ENCODE measurements around the gene ANGEL1.

ANGEL1 gene

GRCh38 chr14:76806446-76806845, 6.2 kb downstream of the ANGEL1 start:
- no peaks in the 10 kb centered on the region for H3K9me3 ChIP-seq (ENCODE audit: control insufficient read depth, insufficient read depth, low read length)
- no peak overlapping the region for H3K9ac ChIP-seq (ENCODE audit: low read depth, low read length)
- H3K4me1 ChIP-seq (ENCODE audit: insufficient read depth, low read length) = no peaks in the 10 kb centered on the region
- peaks cover 14% of the 10 kb centered on the region for H3K36me3 ChIP-seq (ENCODE audit: insufficient read depth, low read length)

DNA sequence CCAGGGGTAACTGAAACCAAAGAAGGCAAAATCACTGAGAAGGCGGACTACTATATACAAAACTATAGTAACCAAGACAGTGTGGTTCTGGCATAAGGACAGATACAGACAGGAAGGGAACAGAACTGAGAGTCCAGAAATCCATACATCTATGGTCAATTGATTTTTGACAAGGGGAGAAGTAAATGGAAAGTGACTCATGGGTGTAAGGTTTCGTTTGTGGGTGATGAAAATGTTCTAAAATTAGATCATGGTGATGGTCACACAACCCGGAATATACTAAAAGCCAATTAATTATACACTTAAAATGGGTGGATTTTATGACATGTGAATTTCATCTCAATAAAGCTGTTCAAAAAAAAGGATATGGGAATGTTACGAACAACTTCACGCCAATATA, 18.7 kb downstream of the ANGEL1 start:
- H3K9ac ChIP-seq (ENCODE audit: low read depth, low read length) = no peak overlapping the region
- H3K36me3 ChIP-seq (ENCODE audit: insufficient read depth, low read length) = no peaks in the 10 kb centered on the region; the same call in 1 of the 2 replicates

DNA sequence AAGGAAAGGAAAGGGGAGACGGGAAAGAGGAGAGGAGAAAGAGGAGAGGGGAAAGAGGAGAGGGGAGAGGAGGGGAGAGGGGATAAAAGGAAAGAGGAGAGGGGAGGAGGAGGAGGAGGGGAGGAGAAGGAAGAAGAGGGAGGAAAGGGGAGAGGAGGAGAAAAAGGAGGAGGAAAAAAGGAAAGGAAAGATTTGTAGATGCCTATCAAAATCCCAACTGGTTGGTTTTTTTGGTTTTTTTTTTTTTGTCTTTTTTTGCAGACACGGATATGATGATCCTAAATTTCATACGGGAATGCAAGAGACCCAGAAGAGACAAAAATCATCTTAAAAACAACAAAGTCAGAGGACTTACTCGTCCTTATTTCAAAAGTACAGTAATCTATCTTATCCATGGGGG, 19.4 kb downstream of the ANGEL1 start:
- H3K36me3 ChIP-seq (ENCODE audit: insufficient read depth, low read length) = no peaks in the 10 kb centered on the region; the same call in 1 of the 2 replicates

More for the DNA sequence above, 18.7 kb downstream of the ANGEL1 start:
- H3K9me3 ChIP-seq (ENCODE audit: control insufficient read depth, insufficient read depth, low read length) = no peaks in the 10 kb centered on the region
- H3K4me1 ChIP-seq (ENCODE audit: insufficient read depth, low read length) = no peaks in the 10 kb centered on the region

GRCh38 chr14:76792422-76792821, 20.3 kb downstream of the ANGEL1 start:
- no peak overlapping the region for H3K9ac ChIP-seq (ENCODE audit: low read depth, low read length)
- H3K4me1 ChIP-seq (ENCODE audit: insufficient read depth, low read length) = no peaks in the 10 kb centered on the region
- no peaks in the 10 kb centered on the region; the same call in 1 of the 2 replicates for H3K36me3 ChIP-seq (ENCODE audit: insufficient read depth, low read length)
- H3K9me3 ChIP-seq (ENCODE audit: control insufficient read depth, insufficient read depth, low read length) = no peaks in the 10 kb centered on the region

More for the DNA sequence above, 19.4 kb downstream of the ANGEL1 start:
- Histone ChIP-seq H3K4me1 (ENCODE audit: insufficient read depth, low read length) (no peaks in the 10 kb centered on the region), H3K9ac (ENCODE audit: low read depth, low read length) (no peak overlapping the region), H3K9me3 (ENCODE audit: control insufficient read depth, insufficient read depth, low read length) (no peaks in the 10 kb centered on the region)

- Histone ChIP-seq H3K9ac (ENCODE audit: low read depth, low read length) (no peak overlapping the region), H3K9me3 (ENCODE audit: control insufficient read depth, insufficient read depth, low read length) (no peaks in the 10 kb centered on the region), H3K36me3 (ENCODE audit: insufficient read depth, low read length) (peaks cover 2% of the 10 kb centered on the region), H3K4me1 (ENCODE audit: insufficient read depth, low read length) (no peaks in the 10 kb centered on the region)
These were observed 26.1 kb downstream of the ANGEL1 start for GRCh38 chr14:76786601-76787000.

- Histone ChIP-seq H3K9ac (ENCODE audit: low read depth, low read length) (no peak overlapping the region), H3K9me3 (ENCODE audit: control insufficient read depth, insufficient read depth, low read length) (no peaks in the 10 kb centered on the region), H3K4me1 (ENCODE audit: insufficient read depth, low read length) (no peaks in the 10 kb centered on the region), H3K36me3 (ENCODE audit: insufficient read depth, low read length) (peaks cover 2% of the 10 kb centered on the region)
These were observed 27.8 kb downstream of the ANGEL1 start for GRCh38 chr14:76784881-76785280.

DNA sequence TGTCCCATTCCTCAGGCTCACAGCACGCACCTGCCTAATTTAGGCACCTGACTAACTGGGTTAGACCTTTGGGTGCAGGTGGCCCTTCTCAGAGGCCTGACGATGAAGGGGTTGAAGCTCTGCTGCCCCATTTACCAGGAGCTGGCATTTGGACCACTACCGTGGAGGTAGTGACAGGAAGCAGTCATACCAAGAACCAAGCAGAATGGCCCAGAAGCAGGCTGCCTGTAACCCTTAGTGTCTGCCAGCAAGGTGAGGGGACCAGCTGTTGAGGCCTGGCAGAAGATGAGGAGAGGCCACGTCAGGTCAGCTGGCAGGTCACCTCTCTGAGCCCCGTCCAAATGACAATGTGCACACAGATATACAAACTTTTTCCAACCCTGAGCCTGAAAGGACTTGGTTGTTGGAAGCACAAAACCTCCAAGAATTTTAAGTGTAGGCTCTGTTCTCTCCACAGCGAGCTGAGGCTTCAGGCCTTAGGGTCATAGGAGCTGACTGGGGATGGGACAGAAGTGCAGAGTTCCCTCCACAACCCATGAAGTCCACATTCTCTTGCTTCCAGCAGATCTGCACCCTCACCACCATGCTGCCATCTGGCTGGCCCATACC, 28.3 kb downstream of the ANGEL1 start:
- Histone ChIP-seq H3K9ac (ENCODE audit: low read depth, low read length) (no peak overlapping the region), H3K4me1 (ENCODE audit: insufficient read depth, low read length) (no peaks in the 10 kb centered on the region), H3K36me3 (ENCODE audit: insufficient read depth, low read length) (peaks cover 2% of the 10 kb centered on the region), H3K9me3 (ENCODE audit: control insufficient read depth, insufficient read depth, low read length) (no peaks in the 10 kb centered on the region)

DNA sequence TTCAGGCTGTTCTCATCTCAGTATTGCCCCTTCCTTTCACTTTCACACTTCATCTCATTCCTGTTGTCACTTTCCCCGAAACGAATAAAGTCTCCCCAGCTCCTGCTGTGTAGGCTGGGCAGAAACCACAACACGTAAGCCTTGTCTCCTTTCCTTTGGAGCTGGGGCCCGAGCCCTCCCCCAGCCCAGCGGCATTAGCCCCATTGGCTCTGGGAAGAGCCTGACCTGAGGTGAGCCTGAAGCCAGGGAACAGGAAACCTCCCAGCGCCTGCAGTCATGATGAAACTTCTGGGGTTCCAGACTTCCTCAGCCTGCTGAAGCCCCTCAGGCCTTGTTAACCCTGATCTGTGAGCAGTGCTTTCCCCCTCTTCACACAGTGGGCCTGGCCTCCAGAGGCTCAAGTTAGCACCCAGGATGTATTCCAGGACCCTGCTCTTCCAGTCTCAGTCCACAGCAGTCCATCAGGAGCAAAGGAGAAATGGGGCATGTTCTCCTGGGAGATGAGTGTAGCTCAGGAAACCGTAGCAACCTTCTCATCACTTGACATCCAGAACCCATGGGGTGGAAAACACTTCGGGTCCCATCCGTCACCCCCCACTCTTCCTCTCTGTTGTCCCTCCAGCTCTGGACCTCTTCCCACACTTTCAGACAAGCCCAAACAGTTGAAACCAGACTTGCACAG, 29.7 kb downstream of the ANGEL1 start:
- H3K36me3 ChIP-seq (ENCODE audit: insufficient read depth, low read length) = peaks cover 2% of the 10 kb centered on the region; the same call in 1 of the 2 replicates

GRCh38 chr14:76782115-76782884, 30.4 kb downstream of the ANGEL1 start:
- Histone ChIP-seq H3K9me3 (ENCODE audit: control insufficient read depth, insufficient read depth, low read length) (no peaks in the 10 kb centered on the region), H3K36me3 (ENCODE audit: insufficient read depth, low read length) (peaks cover 2% of the 10 kb centered on the region; the same call in 1 of the 2 replicates), H3K4me1 (ENCODE audit: insufficient read depth, low read length) (no peaks in the 10 kb centered on the region), H3K9ac (ENCODE audit: low read depth, low read length) (no peak overlapping the region)

More for the DNA sequence above, 29.7 kb downstream of the ANGEL1 start:
- Histone ChIP-seq H3K9ac (ENCODE audit: low read depth, low read length) (no peak overlapping the region), H3K9me3 (ENCODE audit: control insufficient read depth, insufficient read depth, low read length) (no peaks in the 10 kb centered on the region), H3K4me1 (ENCODE audit: insufficient read depth, low read length) (no peaks in the 10 kb centered on the region)

DNA sequence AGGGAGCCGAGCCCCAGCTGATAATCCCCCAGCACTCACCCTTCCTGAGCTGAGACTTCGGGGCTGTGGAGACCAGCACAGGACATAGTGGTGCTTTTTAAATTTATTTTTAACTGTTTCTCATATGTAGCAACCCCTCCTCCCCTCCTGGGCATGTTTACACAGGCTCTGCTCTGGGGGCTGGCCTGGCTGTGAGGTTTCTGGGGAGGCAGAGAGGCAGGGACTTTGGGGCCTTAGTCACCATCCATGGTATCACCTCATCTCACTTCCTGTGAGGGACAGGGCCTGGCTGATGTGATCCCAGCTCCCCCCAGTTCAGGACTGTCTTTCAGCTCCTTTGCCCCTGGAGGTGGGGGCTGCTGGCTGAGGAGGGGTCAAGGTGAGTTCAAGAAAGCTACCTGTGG, 31.0 kb downstream of the ANGEL1 start:
- no peaks in the 10 kb centered on the region for H3K4me1 ChIP-seq (ENCODE audit: insufficient read depth, low read length)
- H3K36me3 ChIP-seq (ENCODE audit: insufficient read depth, low read length) = peaks cover 2% of the 10 kb centered on the region; the same call in 1 of the 2 replicates
- H3K9ac ChIP-seq (ENCODE audit: low read depth, low read length) = no peak overlapping the region
- H3K9me3 ChIP-seq (ENCODE audit: control insufficient read depth, insufficient read depth, low read length) = no peaks in the 10 kb centered on the region

- Histone ChIP-seq H3K9ac (ENCODE audit: low read depth, low read length) (no peak overlapping the region), H3K36me3 (ENCODE audit: insufficient read depth, low read length) (peaks cover 2% of the 10 kb centered on the region; the same call in 1 of the 2 replicates)
These were observed 31.6 kb downstream of the ANGEL1 start for GRCh38 chr14:76780875-76781647.

GRCh38 chr14:76780360-76780759, 32.3 kb downstream of the ANGEL1 start:
- Histone ChIP-seq H3K9me3 (ENCODE audit: control insufficient read depth, insufficient read depth, low read length) (no peaks in the 10 kb centered on the region), H3K4me1 (ENCODE audit: insufficient read depth, low read length) (0 out of 2 replicates have a peak, but pooled peaks cover 3% of the 10 kb centered on the region), H3K9ac (ENCODE audit: low read depth, low read length) (no peak overlapping the region), H3K36me3 (ENCODE audit: insufficient read depth, low read length) (peaks cover 2% of the 10 kb centered on the region; the same call in 1 of the 2 replicates)

More at GRCh38 chr14:76780875-76781647, 31.6 kb downstream of the ANGEL1 start:
- H3K9me3 ChIP-seq (ENCODE audit: control insufficient read depth, insufficient read depth, low read length) = no peaks in the 10 kb centered on the region
- 0 out of 2 replicates have a peak, but pooled peaks cover 3% of the 10 kb centered on the region for H3K4me1 ChIP-seq (ENCODE audit: insufficient read depth, low read length)

DNA sequence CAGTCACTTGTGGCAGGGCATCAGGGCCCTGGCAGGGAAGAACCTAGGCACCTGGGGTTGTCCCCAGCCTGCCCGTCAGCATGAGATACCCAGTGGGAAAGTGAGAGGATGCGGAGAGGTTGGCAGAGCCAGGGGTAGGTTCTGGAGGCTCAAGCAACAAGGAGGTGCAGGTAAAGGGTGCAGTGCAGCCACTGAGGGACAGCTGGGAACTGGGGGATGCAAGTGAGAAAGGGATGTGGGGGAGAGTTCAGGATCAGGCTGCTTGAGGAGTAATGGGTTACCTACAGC, 32.7 kb downstream of the ANGEL1 start:
- 0 out of 2 replicates have a peak, but pooled peaks cover 2% of the 10 kb centered on the region for H3K36me3 ChIP-seq (ENCODE audit: insufficient read depth, low read length)
- 0 out of 2 replicates have a peak, but pooled peaks cover 3% of the 10 kb centered on the region for H3K4me1 ChIP-seq (ENCODE audit: insufficient read depth, low read length)

More for the DNA sequence above, 32.7 kb downstream of the ANGEL1 start:
- Histone ChIP-seq H3K9ac (ENCODE audit: low read depth, low read length) (no peak overlapping the region), H3K9me3 (ENCODE audit: control insufficient read depth, insufficient read depth, low read length) (no peaks in the 10 kb centered on the region)

Data from ES-I3 (cell line).